Ascending aorta (tissue), 2 donors: ENCODE measurements around the gene NHEJ1. TPM values are rescaled to one million over a fixed set of nuclear protein-coding genes. Genes with fewer than 3 reads are reported as not detected.

Experiments
- DNase-seq, 2 donors: peaks; one replicate each; pipeline ENCODE4 v3.0.0-alpha.2; 2019; ENCODE audit warnings: low spot score in 2 of 2
- H3K27ac ChIP-seq, 2 donors: fragments of 200-600 bp; sonication (generic); one replicate each; pipeline ENCODE4 v1.5.1; 2016 to 2017; ENCODE audit warnings: mild to moderate bottlenecking in 1 of 2
- H3K27me3 ChIP-seq: fragments of 200-600 bp; sonication (generic); one replicate; pipeline ENCODE4 v1.5.1; 2017
- H3K36me3 ChIP-seq, 2 donors: fragments of 200-600 bp; sonication (generic); one replicate each; pipeline ENCODE4 v1.5.1; 2016
- H3K4me1 ChIP-seq, 2 donors: fragments of 200-600 bp; sonication (generic); one replicate each; pipeline ENCODE4 v1.5.1; 2016 to 2017; ENCODE audit warnings: mild to moderate bottlenecking in 1 of 2
- H3K4me3 ChIP-seq, 2 donors: fragments of 200-600 bp; sonication (generic); one replicate each; pipeline ENCODE4 v1.5.1; 2016 to 2017; ENCODE audit warnings: mild to moderate bottlenecking in 1 of 2
- H3K9me3 ChIP-seq, 2 donors: fragments of 200-600 bp; sonication (generic); one replicate each; pipeline ENCODE4 v1.5.1; 2016
- intact Hi-C: fragments of 100-400 bp; cut with DNase I; formaldehyde crosslinking; loops from one replicate; pipeline ENCODE4 v1.15.1; 2023
- total RNA-seq: library from RNA; depleted of rRNA; stranded (reverse); fragments of >200 nt; gene quantifications from one replicate; pipeline ENCODE4 v1.1.0, GENCODE V29; 2016
- TF ChIP-seq, protein P1 (sequence below), 3 experiments: fragments of 200-600 bp in 2 of 3; fragments of 450-650 bp in 1 of 3; sonication (generic) in 2 of 3; IDR thresholded peaks; one replicate each; pipeline ENCODE4 v1.5.1; 2016 to 2019; ENCODE audit warnings: antibody characterized with exemption in 3 of 3, mild to moderate bottlenecking in 1 of 3, moderate library complexity in 1 of 3

The NHEJ1 gene
- total RNA-seq, 1 donor from 2014 or later = 21.6 TPM

GRCh38 chr2:219199470-219200211 lies 39.0 kb upstream of the NHEJ1 start:
- no peaks in the 10 kb centered on the region for H3K4me1 ChIP-seq
- DNase-seq = peak in 1 of 2 donors; percentile 41
- TF ChIP-seq, protein P1, sequence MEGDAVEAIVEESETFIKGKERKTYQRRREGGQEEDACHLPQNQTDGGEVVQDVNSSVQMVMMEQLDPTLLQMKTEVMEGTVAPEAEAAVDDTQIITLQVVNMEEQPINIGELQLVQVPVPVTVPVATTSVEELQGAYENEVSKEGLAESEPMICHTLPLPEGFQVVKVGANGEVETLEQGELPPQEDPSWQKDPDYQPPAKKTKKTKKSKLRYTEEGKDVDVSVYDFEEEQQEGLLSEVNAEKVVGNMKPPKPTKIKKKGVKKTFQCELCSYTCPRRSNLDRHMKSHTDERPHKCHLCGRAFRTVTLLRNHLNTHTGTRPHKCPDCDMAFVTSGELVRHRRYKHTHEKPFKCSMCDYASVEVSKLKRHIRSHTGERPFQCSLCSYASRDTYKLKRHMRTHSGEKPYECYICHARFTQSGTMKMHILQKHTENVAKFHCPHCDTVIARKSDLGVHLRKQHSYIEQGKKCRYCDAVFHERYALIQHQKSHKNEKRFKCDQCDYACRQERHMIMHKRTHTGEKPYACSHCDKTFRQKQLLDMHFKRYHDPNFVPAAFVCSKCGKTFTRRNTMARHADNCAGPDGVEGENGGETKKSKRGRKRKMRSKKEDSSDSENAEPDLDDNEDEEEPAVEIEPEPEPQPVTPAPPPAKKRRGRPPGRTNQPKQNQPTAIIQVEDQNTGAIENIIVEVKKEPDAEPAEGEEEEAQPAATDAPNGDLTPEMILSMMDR (IDR thresholded peaks at IDR 0.05) = no peak
- no peak overlapping the region for H3K4me3 ChIP-seq
- no peaks in the 10 kb centered on the region for H3K9me3 ChIP-seq
- H3K36me3 ChIP-seq = no peaks in the 10 kb centered on the region
- H3K27me3 ChIP-seq = no peaks in the 10 kb centered on the region
- intact Hi-C loops = no loop called here
- no peak overlapping the region for H3K27ac ChIP-seq

DNA sequence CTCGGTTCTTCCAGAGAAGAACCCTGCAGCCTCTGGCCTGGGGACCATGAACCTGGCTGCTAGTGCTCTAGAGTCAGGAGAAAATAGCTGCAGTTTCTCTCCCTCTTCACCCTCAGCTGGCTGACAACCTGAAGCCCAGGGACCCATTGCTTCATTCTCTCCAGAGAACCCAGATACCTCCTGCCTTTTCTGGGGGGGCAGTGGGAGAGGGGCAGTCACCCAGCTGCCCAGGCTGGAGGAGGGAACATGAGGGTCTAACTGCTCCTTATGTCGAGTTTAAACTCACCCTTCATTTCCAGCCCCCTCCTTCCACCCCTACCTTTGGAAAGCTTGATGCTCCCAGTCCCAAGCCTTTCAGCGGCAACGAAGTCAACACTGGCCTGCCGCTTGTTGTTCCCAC lies 38.4 kb upstream of the NHEJ1 start:
- no peak overlapping the region for H3K27ac ChIP-seq
- TF ChIP-seq, protein P1 (IDR thresholded peaks at IDR 0.05) = no peak
- peak in 1 of 2 donors; percentile 39 for DNase-seq
- intact Hi-C loops = no loop called here
- no peaks in the 10 kb centered on the region for H3K36me3 ChIP-seq
- no peaks in the 10 kb centered on the region for H3K4me1 ChIP-seq
- no peaks in the 10 kb centered on the region for H3K27me3 ChIP-seq
- H3K9me3 ChIP-seq = no peaks in the 10 kb centered on the region
- no peak overlapping the region for H3K4me3 ChIP-seq

GRCh38 chr2:219197388-219197787 lies 36.8 kb upstream of the NHEJ1 start:
- H3K4me1 ChIP-seq = no peaks in the 10 kb centered on the region
- TF ChIP-seq, protein P1 (IDR thresholded peaks at IDR 0.05) = no peak
- intact Hi-C loops = no loop called here
- no peaks in the 10 kb centered on the region for H3K36me3 ChIP-seq
- no peaks in the 10 kb centered on the region for H3K27me3 ChIP-seq
- no peak overlapping the region for H3K27ac ChIP-seq
- no peak overlapping the region for H3K4me3 ChIP-seq
- no peak for DNase-seq
- H3K9me3 ChIP-seq = no peaks in the 10 kb centered on the region

DNA sequence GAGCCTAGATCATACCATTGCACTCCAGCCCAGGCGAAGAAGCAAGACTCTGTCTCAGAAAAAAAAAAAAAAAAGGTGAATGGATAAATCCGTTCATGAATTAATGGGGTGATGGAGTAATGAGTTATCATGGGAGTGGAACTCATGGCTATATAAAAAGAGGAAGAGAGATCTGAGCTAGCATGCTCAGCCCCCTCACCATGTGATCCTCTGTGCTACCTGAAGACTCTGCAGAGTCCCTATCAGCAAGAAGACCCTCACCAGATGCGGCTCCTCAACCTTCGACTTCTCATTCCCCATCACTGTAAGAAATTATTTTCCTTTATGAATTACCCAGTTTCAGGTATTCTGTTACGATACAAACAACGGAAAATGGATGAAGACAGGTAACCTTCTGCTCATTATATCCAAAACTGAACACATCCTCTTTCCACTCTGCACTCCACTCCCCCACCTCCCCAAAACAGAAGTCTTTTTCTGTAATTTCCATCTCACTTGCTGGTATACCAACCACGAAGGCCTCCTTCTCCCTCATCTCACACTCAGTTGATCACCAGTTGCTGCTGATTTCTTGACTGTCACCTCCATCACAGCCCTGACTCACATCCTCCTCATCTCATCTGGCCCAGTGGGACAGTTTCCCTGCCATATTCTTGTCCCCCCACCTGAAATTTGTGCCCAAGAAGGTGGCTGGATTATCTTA lies 26.3 kb upstream of the NHEJ1 start:
- TF ChIP-seq, protein P1 (IDR thresholded peaks at IDR 0.05) = no peak
- peaks cover 16 to 23% of the 10 kb centered on the region in 2 donors for H3K36me3 ChIP-seq

GRCh38 chr2:219184121-219184520 lies 23.5 kb upstream of the NHEJ1 start:
- TF ChIP-seq, protein P1 (IDR thresholded peaks at IDR 0.05) = no peak
- DNase-seq = peak in 1 of 2 donors; percentile 18
- Histone ChIP-seq H3K4me1 (peaks cover 0 to 6% of the 10 kb centered on the region in 2 donors), H3K9me3 (no peaks in the 10 kb centered on the region), H3K4me3 (no peak overlapping the region), H3K27ac (no peak overlapping the region), H3K36me3 (peaks cover 40 to 47% of the 10 kb centered on the region in 2 donors), H3K27me3 (no peaks in the 10 kb centered on the region)
- intact Hi-C loops = no loop called here

More for the DNA sequence above, 26.3 kb upstream of the NHEJ1 start:
- Histone ChIP-seq H3K9me3 (no peaks in the 10 kb centered on the region), H3K4me1 (no peaks in the 10 kb centered on the region), H3K27me3 (no peaks in the 10 kb centered on the region), H3K27ac (no peak overlapping the region), H3K4me3 (no peak overlapping the region)
- peak in 1 of 2 donors; percentile 27 for DNase-seq
- intact Hi-C loops = no loop called here
